ENCODE measurements around the gene SUZ12.
"Not testable (repeated sequence)": the region's sequence is repeated elsewhere in the genome, so short reads cannot be mapped to it uniquely, and the experiment has no call there.

GRCh38 chr17:31951953-31952352, 15.1 kb downstream of the SUZ12 start:
- not testable (repeated sequence) for TF ChIP-seq CTCF, POLR2A, EP300, POLR2AphosphoS5 (IDR thresholded peaks at IDR 0.05)
